Measurements from ENCODE around the gene KIRREL1.

The KIRREL1 gene

DNA sequence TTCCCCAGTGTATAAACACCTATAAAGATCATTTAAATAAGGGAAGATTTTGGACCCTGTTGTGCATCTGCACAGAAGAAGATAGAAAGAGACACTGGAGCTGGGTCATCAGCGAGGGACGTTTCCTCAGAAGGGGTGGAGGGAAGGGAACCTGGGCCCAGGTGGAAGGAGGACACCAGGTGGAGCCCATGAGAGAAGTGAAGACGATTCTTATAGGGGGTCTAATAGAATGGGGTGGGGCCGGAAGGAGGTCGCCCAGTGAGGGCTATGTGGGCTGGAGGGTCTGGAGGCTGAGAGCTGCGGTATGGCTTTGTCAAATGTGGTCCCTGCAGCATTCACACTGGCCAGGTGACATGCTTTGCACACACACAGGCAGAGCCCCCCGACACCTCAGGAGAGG, 13.7 kb downstream of the KIRREL1 start:
- no peak overlapping the region for H3K4me3 Mint-ChIP-seq
- no peaks in the 10 kb centered on the region for H3K4me1 Mint-ChIP-seq
- peaks cover 42 to 59% of the 10 kb centered on the region in 2 donors for H3K27me3 Mint-ChIP-seq
- ATAC-seq (replicated peaks) (no peak), DNase-seq (no peak)
- H3K27ac Mint-ChIP-seq, result no peak overlapping the region
- H3K36me3 Mint-ChIP-seq, result no peaks in the 10 kb centered on the region
- H3K9me3 Mint-ChIP-seq, result no peaks in the 10 kb centered on the region

DNA sequence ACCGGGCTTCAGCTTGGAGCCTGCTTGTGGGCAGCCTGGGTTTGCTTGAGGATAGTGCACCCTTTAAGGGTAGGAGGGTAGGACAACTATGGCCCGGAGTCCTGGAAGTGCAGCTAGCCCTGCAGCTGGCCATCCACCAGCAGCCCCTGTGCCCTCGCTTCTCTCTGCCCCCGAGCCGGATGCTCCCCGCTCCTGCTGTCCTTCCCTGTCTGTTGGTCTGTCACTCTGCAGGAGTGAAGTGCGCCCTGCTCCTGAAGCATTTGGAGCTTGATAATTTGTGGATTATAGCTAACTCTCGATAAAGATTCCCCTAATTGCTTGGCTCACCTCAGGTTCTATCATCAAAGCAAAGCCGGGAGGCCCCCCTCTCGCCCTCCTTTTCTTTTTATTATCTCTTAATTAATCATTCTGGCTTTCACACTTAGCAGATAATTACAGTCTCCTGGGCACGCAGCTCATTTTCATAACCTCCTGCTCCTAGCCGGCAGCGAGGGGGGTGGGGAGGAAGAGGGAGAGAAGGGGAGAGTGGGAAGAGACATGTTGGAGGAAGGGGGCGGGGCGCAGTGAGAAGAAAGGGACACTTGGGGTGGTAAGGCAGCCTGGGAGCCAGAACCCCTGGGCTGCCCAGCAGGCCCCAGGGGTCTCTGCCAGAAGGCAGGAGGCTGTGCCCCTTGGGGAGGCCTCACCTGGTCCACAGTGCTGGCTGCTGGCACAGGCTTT, 14.4 kb downstream of the KIRREL1 start:
- no peaks in the 10 kb centered on the region for H3K9me3 Mint-ChIP-seq
- H3K4me1 Mint-ChIP-seq, result no peaks in the 10 kb centered on the region
- H3K4me3 Mint-ChIP-seq, result no peak overlapping the region
- peaks cover 42 to 61% of the 10 kb centered on the region in 2 donors for H3K27me3 Mint-ChIP-seq
- ATAC-seq (replicated peaks) (no peak), DNase-seq (no peak)
- H3K36me3 Mint-ChIP-seq, result no peaks in the 10 kb centered on the region
- no peak overlapping the region for H3K27ac Mint-ChIP-seq

DNA sequence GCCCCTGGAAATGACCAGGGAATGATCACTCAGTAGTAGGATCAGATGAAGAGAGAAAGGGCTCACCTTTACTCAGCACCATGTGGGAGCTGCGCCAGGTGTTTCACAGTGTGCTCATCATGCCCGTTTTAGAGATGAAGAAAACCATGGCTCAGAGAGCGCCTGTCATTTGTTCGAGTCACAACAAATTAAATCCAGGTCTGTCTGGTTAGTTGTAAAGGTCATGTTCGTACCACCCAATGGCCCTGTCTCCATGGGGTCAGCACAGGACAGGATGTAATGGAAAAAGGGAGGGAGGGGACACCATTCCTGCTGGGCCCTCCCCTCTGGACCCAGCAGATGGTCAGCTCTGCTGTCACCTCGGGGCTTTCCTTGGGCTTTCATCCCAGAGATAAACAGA, 15.2 kb downstream of the KIRREL1 start:
- Mint-ChIP-seq H3K4me1 (no peaks in the 10 kb centered on the region), H3K9me3 (no peaks in the 10 kb centered on the region), H3K36me3 (no peaks in the 10 kb centered on the region), H3K27me3 (peaks cover 47 to 65% of the 10 kb centered on the region in 2 donors), H3K27ac (no peak overlapping the region), H3K4me3 (no peak overlapping the region)
- no peak for DNase-seq
- no peak for ATAC-seq (replicated peaks)

DNA sequence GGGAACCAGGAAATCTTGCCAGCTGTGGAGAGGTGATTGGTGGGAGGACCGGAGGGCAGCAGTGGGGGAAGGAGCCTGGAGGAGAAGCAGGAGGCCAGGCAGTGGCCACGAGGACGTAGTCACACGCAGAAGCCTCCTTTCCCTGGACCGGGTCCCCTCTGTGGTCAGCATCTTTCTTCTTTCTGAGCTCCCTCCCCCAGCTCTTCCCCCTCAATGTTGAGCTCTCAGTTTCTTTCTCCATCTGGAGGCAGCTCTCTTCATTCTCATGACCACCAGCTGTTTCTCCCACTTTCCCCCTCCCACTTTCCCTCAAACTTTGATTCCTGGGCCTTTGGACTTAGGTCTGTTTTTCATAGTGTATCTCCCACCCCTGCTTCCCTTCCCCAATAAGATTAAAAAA, 18.3 kb downstream of the KIRREL1 start:
- H3K9me3 Mint-ChIP-seq, result no peaks in the 10 kb centered on the region
- DNase-seq, result no peak
- no peak overlapping the region for H3K4me3 Mint-ChIP-seq
- H3K36me3 Mint-ChIP-seq, result no peaks in the 10 kb centered on the region
- H3K27me3 Mint-ChIP-seq, result peaks cover 39 to 57% of the 10 kb centered on the region in 2 donors
- H3K4me1 Mint-ChIP-seq, result no peaks in the 10 kb centered on the region
- H3K27ac Mint-ChIP-seq, result no peak overlapping the region
- no peak for ATAC-seq (replicated peaks)

DNA sequence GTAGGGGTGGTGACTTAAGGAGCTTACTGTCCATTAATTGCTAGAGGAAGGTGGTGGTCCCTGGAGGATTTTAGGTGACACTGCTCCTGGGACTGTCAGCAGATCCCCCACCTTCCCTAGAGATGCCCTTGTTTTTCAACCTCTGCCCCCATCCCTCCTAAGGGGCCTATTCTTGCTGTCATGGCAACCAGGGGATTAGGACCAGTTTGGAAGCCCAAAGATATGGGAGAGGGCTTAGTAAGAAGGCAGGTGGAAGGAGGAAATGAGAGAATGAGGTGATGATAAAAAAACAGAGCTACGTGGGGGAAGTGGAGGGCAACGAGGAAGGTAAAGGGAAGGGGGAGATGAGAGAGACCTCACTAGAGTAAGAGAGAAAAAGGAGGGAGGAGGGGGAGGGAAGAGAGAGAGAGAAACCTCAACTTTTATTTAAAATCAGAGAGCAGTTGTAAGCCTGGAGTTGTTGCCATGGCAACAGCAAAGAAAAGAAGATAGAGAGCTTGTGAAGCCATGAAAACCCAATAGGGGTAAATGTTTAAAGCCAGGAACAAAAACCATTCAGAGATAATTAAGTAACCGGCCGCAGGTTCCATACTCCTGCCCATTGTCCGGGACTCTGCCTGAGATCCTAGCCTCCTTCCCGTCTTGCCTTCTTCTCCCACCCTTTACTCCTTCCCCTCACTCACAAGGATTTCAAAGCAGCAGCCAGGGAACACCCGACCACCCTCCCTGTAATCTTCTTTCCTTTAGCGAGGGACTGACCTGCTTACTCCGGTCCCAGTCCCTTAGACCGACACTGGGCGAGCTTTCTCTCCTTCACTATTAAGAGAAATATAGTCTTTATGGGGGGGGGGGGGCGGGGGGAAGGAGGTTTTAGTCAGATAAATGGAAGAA, 20.6 kb downstream of the KIRREL1 start:
- ATAC-seq (replicated peaks) (no peak), DNase-seq (no peak)
- H3K27me3 Mint-ChIP-seq, result peaks cover 36 to 55% of the 10 kb centered on the region in 2 donors
- no peak overlapping the region for H3K27ac Mint-ChIP-seq
- no peaks in the 10 kb centered on the region for H3K4me1 Mint-ChIP-seq
- no peak overlapping the region for H3K4me3 Mint-ChIP-seq
- H3K9me3 Mint-ChIP-seq, result no peaks in the 10 kb centered on the region
- H3K36me3 Mint-ChIP-seq, result no peaks in the 10 kb centered on the region

DNA sequence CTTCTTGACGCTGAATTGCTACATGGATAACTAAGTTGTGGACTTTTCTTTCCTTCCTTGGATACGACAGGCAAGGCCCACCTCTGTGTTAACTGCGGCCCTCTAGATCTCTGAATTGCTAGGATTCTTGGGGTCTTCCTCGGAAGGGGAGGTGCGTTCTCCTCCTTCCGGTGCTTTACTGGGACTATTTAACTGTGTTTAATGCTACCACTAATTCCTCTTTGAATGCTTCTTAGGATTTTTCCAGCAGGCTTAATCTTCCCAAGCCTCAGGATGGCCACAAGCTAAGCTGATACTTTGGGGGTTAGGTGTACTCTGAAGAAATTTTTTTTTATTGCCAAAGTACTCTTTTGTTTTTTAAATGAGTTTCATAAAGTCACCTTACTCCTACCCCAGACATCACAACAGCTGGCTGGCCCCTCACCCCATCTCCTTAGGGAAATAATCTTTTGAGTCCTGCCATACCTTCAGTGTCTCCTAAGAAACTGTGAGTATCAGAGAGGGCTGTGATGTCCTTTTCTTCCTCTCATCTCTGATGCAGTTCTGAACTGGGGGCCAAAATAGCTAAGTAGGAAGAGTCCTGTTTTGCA, 21.4 kb downstream of the KIRREL1 start:
- Mint-ChIP-seq H3K36me3 (no peaks in the 10 kb centered on the region), H3K27ac (no peak overlapping the region), H3K4me3 (no peak overlapping the region), H3K9me3 (no peaks in the 10 kb centered on the region), H3K4me1 (no peaks in the 10 kb centered on the region), H3K27me3 (peaks cover 34 to 60% of the 10 kb centered on the region in 2 donors)
- ATAC-seq (replicated peaks) (no peak), DNase-seq (no peak)

DNA sequence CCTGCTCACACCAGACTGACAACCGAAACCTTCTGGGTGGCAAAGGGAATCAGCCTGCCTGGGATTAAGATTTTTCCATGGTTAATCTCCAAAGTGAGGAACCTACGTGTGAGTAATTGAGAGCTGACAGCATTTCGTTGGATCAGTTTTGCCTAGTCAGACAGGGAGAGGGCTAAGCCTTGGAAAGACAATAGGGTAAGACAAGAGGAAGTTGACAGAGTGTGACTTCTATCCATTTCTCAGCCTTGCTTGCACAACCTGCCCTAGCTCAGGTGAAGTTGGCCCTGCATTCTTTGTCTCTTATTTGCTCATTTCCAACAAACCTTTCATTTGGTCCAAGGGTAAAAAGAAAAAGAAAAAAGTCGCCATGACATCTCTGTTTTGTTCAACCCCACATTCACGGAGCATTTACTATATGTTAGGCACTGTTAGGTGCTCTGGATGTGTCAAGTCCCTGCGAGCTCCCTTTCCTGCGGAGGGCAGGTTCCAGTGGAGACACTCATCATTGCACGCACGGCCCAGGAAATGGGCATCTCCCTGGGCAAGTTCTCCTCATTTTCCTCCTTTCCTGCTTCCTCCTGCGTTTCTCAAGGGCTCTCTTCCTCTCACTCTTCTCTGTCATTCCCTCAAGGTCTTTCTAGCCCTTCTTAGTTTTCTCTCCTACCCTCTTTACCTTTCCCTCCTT, 23.3 kb downstream of the KIRREL1 start:
- H3K27ac Mint-ChIP-seq, result no peak overlapping the region
- ATAC-seq (replicated peaks), result no peak
- no peak for DNase-seq
- no peaks in the 10 kb centered on the region for H3K9me3 Mint-ChIP-seq
- H3K36me3 Mint-ChIP-seq, result no peaks in the 10 kb centered on the region
- no peaks in the 10 kb centered on the region for H3K4me1 Mint-ChIP-seq
- no peak overlapping the region for H3K4me3 Mint-ChIP-seq
- H3K27me3 Mint-ChIP-seq, result peaks cover 27 to 52% of the 10 kb centered on the region in 2 donors

DNA sequence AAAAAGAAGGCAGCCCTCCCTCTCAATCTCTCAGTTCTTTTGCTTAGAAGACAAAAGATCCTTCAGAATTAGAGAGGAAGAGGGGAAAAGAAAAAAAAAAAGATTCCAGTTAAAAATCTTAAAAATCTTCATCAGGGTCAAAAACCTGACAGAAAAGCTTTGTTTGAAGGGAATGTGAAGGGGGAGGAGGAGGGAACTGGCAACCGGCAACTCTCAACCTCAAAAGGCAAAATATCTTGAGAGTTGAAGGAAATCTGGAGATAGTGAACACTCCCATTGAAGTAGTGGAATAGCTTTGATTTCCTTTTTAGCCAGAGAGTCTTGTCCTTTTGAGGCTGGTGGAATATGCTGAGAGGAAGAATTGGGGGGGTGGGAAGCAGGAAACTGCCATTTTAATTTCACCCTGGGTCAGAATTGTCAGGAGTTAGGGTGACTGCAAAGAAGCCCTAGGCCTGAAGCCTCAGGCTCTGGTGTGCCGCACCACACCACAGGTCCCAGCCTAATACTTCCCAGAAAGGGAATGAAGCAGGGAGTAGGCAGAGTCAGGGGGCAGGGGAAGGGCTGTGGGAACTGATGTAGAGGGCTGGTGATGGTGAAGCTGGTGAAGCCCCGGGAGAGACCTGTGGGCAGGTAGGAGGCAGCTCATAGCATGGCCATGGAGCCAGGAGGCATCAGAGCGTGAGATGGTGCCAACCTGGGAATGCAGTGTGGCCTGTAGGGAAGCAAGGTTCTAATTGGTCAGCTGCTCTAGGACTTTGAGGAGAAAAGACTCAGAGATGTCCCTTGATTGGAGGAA, 24.6 kb downstream of the KIRREL1 start:
- H3K27me3 Mint-ChIP-seq, result peaks cover 27 to 49% of the 10 kb centered on the region in 2 donors
- H3K4me3 Mint-ChIP-seq, result no peak overlapping the region
- no peak overlapping the region for H3K27ac Mint-ChIP-seq
- H3K9me3 Mint-ChIP-seq, result no peaks in the 10 kb centered on the region
- no peaks in the 10 kb centered on the region for H3K36me3 Mint-ChIP-seq
- ATAC-seq (replicated peaks) (no peak), DNase-seq (no peak)
- no peaks in the 10 kb centered on the region for H3K4me1 Mint-ChIP-seq

DNA sequence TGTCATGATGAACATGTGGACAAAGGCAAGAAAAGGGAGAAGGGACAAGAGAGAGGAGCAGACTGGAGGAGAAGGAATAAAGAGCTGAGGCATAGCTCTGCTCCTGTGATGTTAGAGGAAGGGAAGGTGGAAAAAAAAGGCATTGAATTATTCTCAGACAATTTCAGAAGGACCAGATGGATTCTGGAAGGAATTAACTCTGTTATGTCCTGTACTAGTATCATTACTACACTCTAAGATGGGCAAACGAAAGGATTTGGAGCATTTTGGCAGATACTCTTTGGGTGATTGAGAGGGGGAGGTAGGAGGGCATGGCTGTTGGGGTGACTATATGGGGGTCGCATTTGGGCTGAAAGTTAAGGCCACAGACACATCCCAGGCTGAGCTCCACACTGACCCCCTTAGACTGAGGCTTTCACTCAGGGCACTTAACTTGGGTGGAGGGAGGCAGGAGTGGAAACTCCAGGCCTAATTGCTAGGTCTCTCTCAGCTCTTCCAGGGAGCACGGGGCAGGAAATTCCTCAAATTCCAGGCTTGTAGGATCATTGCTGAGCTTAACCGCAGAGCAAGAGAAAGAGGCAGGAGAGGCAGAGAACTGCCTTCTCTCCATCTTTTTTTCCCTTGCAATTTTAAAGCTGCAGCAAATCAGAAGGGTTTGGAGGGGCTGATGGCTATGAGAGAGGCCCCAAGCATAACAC, 25.9 kb downstream of the KIRREL1 start:
- no peak overlapping the region for H3K4me3 Mint-ChIP-seq
- DNase-seq (no peak), ATAC-seq (replicated peaks) (no peak)
- no peaks in the 10 kb centered on the region for H3K4me1 Mint-ChIP-seq
- H3K27me3 Mint-ChIP-seq, result peaks cover 24 to 37% of the 10 kb centered on the region in 2 donors
- H3K36me3 Mint-ChIP-seq, result no peaks in the 10 kb centered on the region
- no peaks in the 10 kb centered on the region for H3K9me3 Mint-ChIP-seq
- no peak overlapping the region for H3K27ac Mint-ChIP-seq

DNA sequence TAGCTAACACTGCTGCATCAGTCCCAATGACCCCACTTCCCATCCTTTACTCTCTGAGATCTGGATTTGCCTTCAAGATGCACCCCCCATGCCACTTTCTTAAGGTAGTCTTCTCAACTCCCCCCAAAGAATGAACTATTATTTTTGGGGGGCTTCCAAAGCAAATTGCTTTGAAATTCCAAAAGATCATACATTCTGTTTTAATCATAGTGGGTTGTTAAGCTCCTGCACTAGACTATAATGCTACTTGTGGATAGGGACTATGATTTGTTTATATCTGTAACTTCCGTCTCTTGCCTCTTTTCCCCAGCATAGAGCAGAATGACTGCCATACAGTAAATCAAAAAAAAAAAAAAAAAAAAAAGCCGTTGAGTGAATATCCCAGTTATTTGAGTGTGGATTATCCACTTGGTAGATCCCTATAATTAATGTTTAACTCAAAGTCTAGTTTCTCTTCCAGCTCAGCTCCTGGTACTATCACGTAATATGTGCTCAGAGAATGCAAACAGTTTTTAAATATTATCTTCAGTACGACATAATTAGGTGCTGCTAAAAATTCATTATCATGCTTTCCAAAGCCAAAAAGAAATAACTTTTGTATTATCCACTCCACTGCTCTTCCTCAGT, 26.9 kb downstream of the KIRREL1 start:
- DNase-seq (no peak), ATAC-seq (replicated peaks) (no peak)
- no peaks in the 10 kb centered on the region for H3K4me1 Mint-ChIP-seq
- no peak overlapping the region for H3K4me3 Mint-ChIP-seq
- no peaks in the 10 kb centered on the region for H3K9me3 Mint-ChIP-seq
- peaks cover 29 to 45% of the 10 kb centered on the region in 2 donors for H3K27me3 Mint-ChIP-seq
- H3K27ac Mint-ChIP-seq, result no peak overlapping the region
- no peaks in the 10 kb centered on the region for H3K36me3 Mint-ChIP-seq

DNA sequence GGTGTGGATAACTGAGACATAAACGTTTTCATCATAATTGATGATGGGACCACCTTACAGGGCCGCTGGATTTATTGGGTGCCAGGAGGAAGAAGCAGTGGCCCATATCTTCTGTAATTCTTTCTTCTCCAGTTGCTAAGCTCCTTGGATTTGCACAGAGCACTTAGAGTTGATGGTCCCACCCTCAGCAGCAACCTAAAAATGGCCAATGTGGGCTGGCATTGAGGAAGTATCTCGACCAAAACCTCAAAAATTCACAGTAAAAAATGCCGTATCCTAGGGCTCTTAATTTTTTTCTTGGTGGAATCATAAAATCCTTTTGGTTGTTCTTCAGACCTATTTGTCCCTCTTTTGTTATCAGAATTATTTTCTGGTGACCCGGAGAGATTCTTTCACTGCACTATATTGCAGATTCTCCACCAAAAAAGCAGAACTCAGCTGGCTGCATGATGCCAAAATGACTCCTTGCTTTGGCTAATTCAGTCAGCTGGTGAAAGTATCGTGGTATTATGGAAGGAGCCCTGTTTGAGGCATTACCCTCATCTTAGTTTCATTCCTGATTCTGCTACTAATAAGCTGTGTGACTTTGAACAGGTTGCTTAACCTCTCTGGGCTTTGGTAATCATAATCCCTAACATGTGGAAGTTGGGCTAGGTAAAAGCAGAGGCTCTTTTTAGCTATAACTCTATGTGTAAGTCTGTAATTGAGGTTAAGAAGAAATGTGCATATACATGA, 27.6 kb downstream of the KIRREL1 start:
- no peak overlapping the region for H3K27ac Mint-ChIP-seq
- no peak for DNase-seq
- H3K27me3 Mint-ChIP-seq, result peaks cover 32 to 48% of the 10 kb centered on the region in 2 donors
- no peaks in the 10 kb centered on the region for H3K36me3 Mint-ChIP-seq
- H3K9me3 Mint-ChIP-seq, result no peaks in the 10 kb centered on the region
- peak; percentile 31 to 39 for ATAC-seq (replicated peaks)
- H3K4me3 Mint-ChIP-seq, result no peak overlapping the region
- no peaks in the 10 kb centered on the region for H3K4me1 Mint-ChIP-seq

DNA sequence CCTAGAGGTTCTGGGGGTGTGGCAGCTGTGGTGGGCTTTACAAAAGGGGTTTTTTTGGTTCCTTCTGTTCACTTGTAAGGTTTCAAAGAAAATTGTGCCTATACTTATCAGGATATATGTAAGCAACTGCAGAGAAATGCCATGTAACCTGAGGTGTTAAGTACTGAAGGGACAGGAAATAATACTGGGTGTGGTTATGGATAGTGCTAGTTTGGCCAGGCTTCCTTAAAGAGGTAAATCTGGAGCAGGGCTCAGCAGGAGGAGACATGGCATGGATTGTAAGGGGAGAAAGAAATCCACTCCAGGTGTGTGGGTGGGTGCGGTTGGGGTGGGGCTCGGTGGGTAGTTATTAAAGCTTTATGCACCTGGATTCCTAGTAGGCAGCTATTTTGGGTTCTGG, 28.3 kb downstream of the KIRREL1 start:
- peaks cover 32 to 48% of the 10 kb centered on the region in 2 donors for H3K27me3 Mint-ChIP-seq
- no peak overlapping the region for H3K27ac Mint-ChIP-seq
- ATAC-seq (replicated peaks), result no peak
- no peaks in the 10 kb centered on the region for H3K36me3 Mint-ChIP-seq
- no peaks in the 10 kb centered on the region for H3K4me1 Mint-ChIP-seq
- H3K4me3 Mint-ChIP-seq, result no peak overlapping the region
- DNase-seq, result no peak
- no peaks in the 10 kb centered on the region for H3K9me3 Mint-ChIP-seq

Data from stimulated activated naive B cell treated with anti-CD40 and anti-IgM and Interleukin-4, amounts not matched to agents 10 μg/mL and 1 μg/mL and 100 μg/mL, for 72 hours (primary cell).